Thymus (tissue), 11 donors: ENCODE measurements around the gene TRUB2. TPM values are rescaled to one million over a fixed set of nuclear protein-coding genes. Genes with fewer than 3 reads are reported as not detected.
A peak's percentile ranks its signal among the peaks of the same experiment; 100 is the strongest.

Experiments
- DNase-seq, 9 donors: peaks; one replicate each; pipeline ENCODE4 v3.0.0-alpha.2; 2013; ENCODE audit warnings: low spot score in 9 of 9, low read depth in 6 of 9, missing footprints in 1 of 9
- H3K27ac ChIP-seq, 2 donors: one replicate each; pipeline ENCODE4 v1.5.1; 2013; ENCODE audit warnings: control low read depth in 1 of 2, low read depth in 1 of 2, low read length in 1 of 2, mild to moderate bottlenecking in 1 of 2, moderate library complexity in 1 of 2
- H3K27me3 ChIP-seq, 2 donors: one replicate each; pipeline ENCODE4 v1.5.1; 2013; ENCODE audit warnings: low read length in 1 of 2; ENCODE audit not compliant: control insufficient read depth in 2 of 2, insufficient read depth in 1 of 2
- H3K36me3 ChIP-seq, 2 donors: one replicate each; pipeline ENCODE4 v1.5.1; 2013; ENCODE audit warnings: low read length in 1 of 2, mild to moderate bottlenecking in 1 of 2, moderate library complexity in 1 of 2; ENCODE audit not compliant: control insufficient read depth in 2 of 2, insufficient read depth in 2 of 2
- H3K4me1 ChIP-seq, 2 donors: one replicate each; pipeline ENCODE4 v1.5.1; 2013; ENCODE audit warnings: low read length in 2 of 2; ENCODE audit not compliant: control insufficient read depth in 2 of 2, insufficient read depth in 2 of 2
- H3K4me3 ChIP-seq, 2 donors: one replicate each; pipeline ENCODE4 v1.5.1; 2013; ENCODE audit warnings: low read length in 2 of 2, control low read depth in 1 of 2, mild to moderate bottlenecking in 1 of 2
- H3K9me3 ChIP-seq, 2 donors: one replicate each; pipeline ENCODE4 v1.5.1; 2013; ENCODE audit warnings: low read length in 1 of 2, mild to moderate bottlenecking in 1 of 2; ENCODE audit not compliant: control insufficient read depth in 2 of 2, insufficient read depth in 1 of 2
- WGBS: extraction: QIAGEN DNeasy Blood & Tissue Kit; methylation state at CpG from one replicate; pipeline ENCODE4 v1.1.7; 2013; 5-methylcytosine and 5-hydroxymethylcytosine counted together
- polyA plus RNA-seq: library from polyadenylated mRNA; stranded (reverse); fragments of 200-250 nt; gene quantifications from one replicate; pipeline ENCODE4 v1.2.3, GENCODE V29; 2013
- total RNA-seq: library from RNA; stranded (reverse); fragments of 120-200 nt; gene quantifications from one replicate; pipeline ENCODE4 v1.2.4, GENCODE V29; 2013
- donor health status: healthy.

Gene TRUB2
- total and polyA plus RNA-seq, 2 donors, result 14.9 to 20.3 TPM

- H3K9me3 ChIP-seq, result no peaks in the 10 kb centered on the region
- DNase-seq, result no peak
- H3K4me1 ChIP-seq, result no peaks in the 10 kb centered on the region
- no peak overlapping the region for H3K4me3 ChIP-seq
- no peaks in the 10 kb centered on the region for H3K27me3 ChIP-seq
- WGBS, result 95% methylated on average over 16 of the region's 16 CpGs
- no peaks in the 10 kb centered on the region for H3K36me3 ChIP-seq
- H3K27ac ChIP-seq, result no peak overlapping the region
Measured at GRCh38 chr9:128296340-128297220, 25.7 kb downstream of the TRUB2 start.

GRCh38 chr9:128294142-128294541 lies 28.1 kb downstream of the TRUB2 start:
- H3K4me1 ChIP-seq, result no peaks in the 10 kb centered on the region
- no peak overlapping the region for H3K4me3 ChIP-seq
- no peaks in the 10 kb centered on the region for H3K36me3 ChIP-seq
- no peaks in the 10 kb centered on the region for H3K27me3 ChIP-seq
- DNase-seq, result no peak
- WGBS, result 96% methylated on average over 4 of the region's 4 CpGs
- no peak overlapping the region for H3K27ac ChIP-seq
- no peaks in the 10 kb centered on the region for H3K9me3 ChIP-seq

GRCh38 chr9:128293091-128293490 lies 29.2 kb downstream of the TRUB2 start:
- Histone ChIP-seq H3K27ac (no peak overlapping the region), H3K9me3 (no peaks in the 10 kb centered on the region), H3K27me3 (no peaks in the 10 kb centered on the region), H3K4me3 (no peak overlapping the region), H3K36me3 (peaks cover 0 to 7% of the 10 kb centered on the region in 2 donors), H3K4me1 (no peaks in the 10 kb centered on the region)
- DNase-seq, result peak in 1 of 9 donors; percentile 20
- WGBS, result 87% methylated on average over 4 of the region's 4 CpGs

- 96% methylated on average over 3 of the region's 3 CpGs for WGBS
Measured at GRCh38 chr9:128292009-128292408, 30.2 kb downstream of the TRUB2 start.

GRCh38 chr9:128288273-128289004 lies 33.8 kb downstream of the TRUB2 start:
- WGBS, result 97% methylated on average over 11 of the region's 11 CpGs
- no peak overlapping the region for H3K27ac ChIP-seq
- no peak overlapping the region for H3K4me3 ChIP-seq
- no peaks in the 10 kb centered on the region for H3K27me3 ChIP-seq
- H3K4me1 ChIP-seq, result no peaks in the 10 kb centered on the region
- H3K36me3 ChIP-seq, result peaks cover 6 to 24% of the 10 kb centered on the region in 2 donors
- no peak for DNase-seq
- no peaks in the 10 kb centered on the region for H3K9me3 ChIP-seq

More at GRCh38 chr9:128292009-128292408, 30.2 kb downstream of the TRUB2 start:
- Histone ChIP-seq H3K4me3 (no peak overlapping the region), H3K27me3 (no peaks in the 10 kb centered on the region), H3K36me3 (peaks cover 0 to 7% of the 10 kb centered on the region in 2 donors), H3K4me1 (no peaks in the 10 kb centered on the region), H3K27ac (no peak overlapping the region), H3K9me3 (no peaks in the 10 kb centered on the region)
- no peak for DNase-seq

- Histone ChIP-seq H3K4me3 (no peak overlapping the region), H3K27ac (no peak overlapping the region), H3K27me3 (no peaks in the 10 kb centered on the region), H3K4me1 (no peaks in the 10 kb centered on the region), H3K36me3 (peaks cover 6 to 24% of the 10 kb centered on the region in 2 donors), H3K9me3 (no peaks in the 10 kb centered on the region)
- DNase-seq, result no peak
- WGBS, result 97% methylated on average over 6 of the region's 6 CpGs
Measured at GRCh38 chr9:128286440-128286839, 35.8 kb downstream of the TRUB2 start.

- no peak overlapping the region for H3K27ac ChIP-seq
- WGBS, result 97% methylated on average over 12 of the region's 12 CpGs
- peaks cover 6 to 24% of the 10 kb centered on the region in 2 donors for H3K36me3 ChIP-seq
- no peak for DNase-seq
- H3K9me3 ChIP-seq, result no peaks in the 10 kb centered on the region
- H3K27me3 ChIP-seq, result no peaks in the 10 kb centered on the region
- peaks cover 0 to 5% of the 10 kb centered on the region in 2 donors for H3K4me1 ChIP-seq
- no peak overlapping the region for H3K4me3 ChIP-seq
Measured at GRCh38 chr9:128285033-128285784, 37.0 kb downstream of the TRUB2 start.

GRCh38 chr9:128282500-128282899 lies 39.7 kb downstream of the TRUB2 start:
- Histone ChIP-seq H3K4me3 (no peak overlapping the region), H3K36me3 (peaks cover 6 to 17% of the 10 kb centered on the region in 2 donors), H3K9me3 (no peaks in the 10 kb centered on the region), H3K27ac (no peak overlapping the region), H3K4me1 (peaks cover 0 to 16% of the 10 kb centered on the region in 2 donors), H3K27me3 (no peaks in the 10 kb centered on the region)
- DNase-seq, result no peak
- WGBS, result over 99% methylated on average over 6 of the region's 6 CpGs
